Skin of body (tissue), 2 donors: ENCODE data around the gene UNC13C. TPM values are rescaled to one million over a fixed set of nuclear protein-coding genes. Genes with fewer than 3 reads are reported as not detected.
A peak's percentile ranks its signal among the peaks of the same experiment; 100 is the strongest.

ENCODE experiments used
- DNase-seq: peaks from one replicate; lab custom pipeline; 2025; lab: John Stamatoyannopoulos, UW
- total RNA-seq: library from RNA; depleted of rRNA; stranded (reverse); fragments of >200 nt; gene quantifications from one replicate; pipeline ENCODE4 v1.2.3, GENCODE V29; 2014

The UNC13C gene
- total RNA-seq, 1 donor from 2014 or later: 2.1 TPM

DNA sequence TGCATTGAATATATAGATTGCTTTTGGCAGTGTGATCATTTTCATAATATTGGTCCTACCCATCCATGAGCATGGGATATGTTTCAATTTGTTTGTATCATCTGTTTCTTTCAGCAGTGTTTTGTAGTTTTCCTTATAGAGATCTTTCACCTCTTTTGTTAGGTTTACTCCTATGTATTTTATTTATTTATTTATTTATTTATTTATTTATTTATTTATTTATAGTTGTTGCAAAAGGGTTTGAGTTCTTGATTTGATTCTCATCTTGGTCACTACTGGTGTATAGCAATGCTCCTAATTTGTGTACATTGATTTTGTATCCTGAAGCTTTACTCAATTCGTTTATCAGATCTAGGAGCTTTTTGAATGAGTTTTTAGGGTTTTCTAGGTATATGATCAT is 478.2 kb downstream of the UNC13C start:
- DNase-seq: no peak

DNA sequence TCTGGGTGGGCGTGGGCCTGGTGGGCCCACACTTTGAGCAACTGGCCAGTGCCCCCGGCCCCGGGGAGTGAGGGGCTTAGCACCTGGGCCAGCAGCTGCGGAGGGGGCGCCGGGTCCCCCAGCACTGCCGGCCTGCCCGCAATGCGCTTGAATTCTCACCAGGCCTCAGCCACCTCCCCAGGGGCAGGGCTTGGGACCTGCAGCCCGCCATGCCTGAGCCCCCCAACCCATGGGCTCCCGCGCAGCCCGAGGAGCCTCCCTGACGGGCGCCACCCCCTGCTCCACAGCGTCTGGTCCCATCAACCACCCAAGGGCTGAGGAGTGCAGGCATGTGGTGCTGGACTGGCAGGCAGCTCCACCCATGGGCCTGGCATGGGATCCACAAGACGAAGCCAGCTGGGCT is 484.3 kb downstream of the UNC13C start:
- no peak for DNase-seq

DNA sequence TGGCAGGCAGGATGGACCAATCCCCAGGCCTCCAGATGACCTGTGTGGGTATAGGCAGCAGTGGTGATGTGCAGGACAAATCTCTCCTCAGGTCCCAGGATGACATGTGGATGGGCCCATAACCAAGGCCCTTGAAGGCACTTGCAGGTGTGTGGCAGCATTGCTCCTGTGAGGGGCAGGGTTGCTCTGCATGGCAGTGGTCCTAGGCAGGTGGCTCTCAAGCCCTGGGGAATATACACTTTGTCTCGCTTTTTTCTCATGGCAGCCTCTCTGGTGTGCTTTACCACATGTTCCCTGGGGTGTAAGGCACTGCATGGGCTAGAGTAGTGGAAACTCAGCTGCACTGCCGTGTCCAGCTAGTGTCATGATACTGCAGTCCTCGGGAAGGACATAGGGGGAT is 503.6 kb downstream of the UNC13C start:
- DNase-seq: no peak

DNA sequence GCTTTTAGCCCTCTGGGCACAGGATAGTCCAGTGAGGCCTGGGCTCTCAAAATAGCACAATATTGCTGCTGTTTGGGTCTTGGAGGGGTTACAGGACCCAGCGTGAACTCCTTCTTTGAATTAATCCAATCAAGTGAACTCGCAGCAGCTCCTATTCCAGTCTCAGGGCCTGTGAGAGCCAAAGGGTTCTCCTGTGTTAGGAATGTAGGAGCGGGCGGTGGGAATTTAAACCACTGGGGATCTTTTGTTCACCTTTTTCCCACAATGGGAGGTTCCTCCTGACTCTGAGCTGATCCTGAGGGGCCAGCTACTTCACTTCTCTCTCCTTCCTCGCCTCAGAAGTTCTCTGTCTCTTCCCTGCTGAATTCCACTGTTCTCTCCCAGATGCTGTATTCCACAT is 504.0 kb downstream of the UNC13C start:
- DNase-seq: no peak

DNA sequence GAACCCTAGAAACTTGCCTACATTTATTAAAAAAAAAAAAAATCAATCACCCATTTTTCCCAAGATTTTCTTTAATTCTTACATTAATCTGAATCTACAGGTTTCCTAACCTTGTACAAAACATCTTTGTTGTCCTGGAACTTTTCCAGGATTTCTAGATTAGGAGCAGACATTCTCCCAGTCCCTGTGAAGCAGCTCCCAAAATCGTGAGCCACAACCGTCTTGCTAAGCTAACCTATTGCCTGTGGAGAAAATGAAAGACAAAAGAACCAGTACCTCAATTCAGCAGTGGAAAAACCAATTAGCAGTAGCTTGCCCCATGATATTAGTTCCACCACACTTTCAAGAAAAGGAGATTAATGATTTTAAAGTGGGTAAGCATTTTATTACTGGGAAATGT is 522.1 kb downstream of the UNC13C start:
- no peak for DNase-seq

DNA sequence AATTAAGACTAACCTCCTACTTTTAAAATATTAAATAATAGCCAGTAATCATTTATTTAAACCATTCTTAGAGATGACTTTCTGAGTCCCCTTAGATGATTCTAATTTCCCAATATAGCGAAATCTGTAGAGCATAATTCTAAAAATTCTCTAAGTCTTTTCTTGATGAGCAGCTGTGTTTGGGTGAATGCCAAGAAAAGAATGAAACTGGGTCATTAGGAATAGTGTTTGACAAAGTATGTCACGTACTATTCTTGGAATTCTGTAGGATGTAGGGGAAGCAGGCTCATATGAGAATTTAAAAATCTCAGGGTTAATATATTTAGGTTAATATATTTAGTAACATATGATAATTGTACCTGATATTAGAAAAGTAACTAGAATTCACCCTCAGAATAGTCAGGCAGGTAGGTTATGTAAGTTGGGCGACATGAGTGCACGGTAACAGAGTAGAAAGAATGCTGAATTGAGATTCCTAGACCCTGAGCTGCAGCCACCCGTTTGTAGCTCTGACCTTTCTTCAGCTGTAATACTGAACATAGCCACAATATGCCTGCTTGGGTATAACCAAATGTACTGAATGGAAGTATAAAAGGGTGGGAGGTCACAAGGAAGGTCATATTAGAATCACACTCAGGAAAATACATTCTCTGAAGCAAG is 524.3 kb downstream of the UNC13C start:
- DNase-seq: no peak

DNA sequence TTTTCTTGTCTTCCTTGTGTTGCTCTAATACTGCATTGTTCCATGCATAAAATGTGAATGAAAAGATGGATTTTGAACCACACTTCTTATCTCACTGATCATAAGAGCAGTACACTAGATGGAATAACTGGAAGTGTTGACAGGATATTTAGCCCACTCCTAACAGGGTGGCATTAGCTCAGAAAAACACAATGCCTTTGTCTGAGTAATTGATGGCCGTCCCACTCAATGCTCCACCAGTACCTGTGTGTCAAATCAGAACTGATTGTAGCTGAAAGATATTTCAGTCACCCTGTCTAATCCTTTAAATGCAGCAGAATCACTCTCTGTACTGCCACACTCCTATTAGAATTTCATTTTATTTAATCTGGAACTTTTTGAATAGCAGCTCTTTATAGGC is 526.5 kb downstream of the UNC13C start:
- no peak for DNase-seq

DNA sequence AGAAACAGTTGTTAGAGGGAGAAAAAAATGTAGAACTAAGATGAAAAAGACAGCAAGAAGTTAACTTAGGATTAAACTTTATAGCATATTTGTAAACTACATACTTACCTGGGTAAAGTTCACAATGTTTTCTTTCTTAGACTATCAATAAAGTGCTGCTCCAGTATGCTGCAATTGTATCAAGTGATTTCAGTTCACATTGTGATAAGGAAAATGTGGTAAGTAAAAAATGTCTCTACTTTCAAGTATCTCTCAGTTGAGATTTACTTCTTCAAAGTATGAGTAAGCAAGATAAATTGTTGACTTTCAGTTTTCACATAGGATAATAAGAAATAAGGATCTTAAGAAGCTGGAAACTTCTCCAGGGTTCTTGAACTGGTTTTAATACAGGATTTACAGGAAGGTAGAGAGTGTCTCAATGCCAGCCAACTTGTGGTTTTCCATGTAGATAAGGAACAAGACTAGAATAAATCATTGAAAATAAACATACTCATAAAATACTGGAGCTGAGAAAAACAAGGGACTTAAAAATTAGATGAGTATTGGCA is 528.8 kb downstream of the UNC13C start:
- no peak for DNase-seq

DNA sequence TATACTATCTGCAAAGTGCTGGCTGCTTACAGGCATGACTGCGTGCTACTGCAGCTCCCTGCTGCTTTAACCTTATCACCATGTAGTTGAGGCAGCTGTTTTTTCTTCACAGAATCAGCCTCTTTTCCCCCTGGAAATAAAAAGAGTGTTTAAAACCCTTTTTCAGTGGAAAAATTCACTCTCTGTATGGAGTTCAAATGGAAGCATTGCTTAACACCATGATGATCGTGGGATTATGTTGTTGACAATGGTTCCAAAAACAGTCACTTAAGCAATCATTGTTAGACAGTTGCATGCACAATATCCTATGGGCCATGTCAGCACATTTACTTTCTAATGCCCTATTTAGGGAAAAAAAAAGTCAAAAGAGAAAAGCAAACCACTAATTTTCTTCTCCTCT is 536.4 kb downstream of the UNC13C start:
- DNase-seq: no peak

DNA sequence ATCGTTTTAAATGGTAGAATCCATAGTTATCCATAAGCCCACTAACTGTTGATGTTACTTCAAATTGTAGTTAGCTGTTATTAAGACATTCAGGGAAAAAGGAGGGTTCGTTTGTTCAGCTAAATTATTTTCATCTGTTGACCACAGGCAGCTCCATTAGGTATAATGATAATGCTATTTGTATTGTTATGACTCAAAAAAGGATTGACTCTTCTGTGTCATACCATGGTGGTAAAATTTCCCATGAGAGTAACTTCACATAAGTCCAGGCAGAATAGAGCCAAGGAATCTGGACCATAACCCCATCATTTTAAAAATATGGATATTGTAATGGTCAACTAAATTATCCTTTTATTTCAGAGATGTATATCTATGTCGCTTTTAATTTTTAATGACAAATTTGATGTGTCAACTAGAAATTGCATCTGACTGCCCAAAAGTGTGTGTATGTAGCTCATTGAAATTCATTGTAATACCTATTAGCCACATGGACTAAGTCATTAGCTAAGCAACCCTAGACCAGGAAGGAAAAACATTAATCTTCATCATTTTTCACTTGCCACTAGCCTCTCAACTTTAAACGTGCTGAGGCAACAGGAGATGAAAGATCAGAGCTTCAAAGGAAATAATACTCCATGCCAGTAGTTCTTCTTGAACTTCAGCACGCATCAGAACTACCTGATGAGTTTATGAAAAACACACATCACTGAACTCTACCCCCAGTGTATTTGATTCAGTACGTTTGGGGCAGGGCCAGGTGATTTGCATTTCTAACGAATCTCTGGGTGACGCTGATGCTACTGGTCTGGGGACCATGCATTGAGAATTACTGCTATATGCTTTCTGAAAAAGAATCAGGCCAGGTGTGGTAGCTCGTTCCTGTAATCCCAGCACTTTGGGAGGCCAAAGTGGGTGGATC is 537.7 kb downstream of the UNC13C start:
- no peak for DNase-seq

DNA sequence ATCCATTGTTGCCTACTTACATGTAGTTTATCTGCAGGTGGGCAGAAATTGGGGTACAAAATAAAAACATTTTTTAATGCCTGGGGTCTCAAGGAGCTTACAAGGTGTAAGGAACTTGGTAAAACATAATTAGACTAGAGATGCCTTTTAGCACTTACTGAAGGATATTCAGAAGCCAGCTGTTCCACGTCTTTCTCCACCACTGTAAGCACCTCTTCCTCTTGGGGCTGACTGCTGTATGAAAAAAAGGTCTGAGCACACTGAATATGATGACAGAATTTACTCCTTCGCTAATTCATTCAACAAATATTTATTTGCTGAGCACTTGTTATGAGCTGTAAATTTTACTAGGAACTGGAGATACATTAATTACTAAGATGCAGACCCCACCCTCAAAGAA is 539.1 kb downstream of the UNC13C start:
- no peak for DNase-seq

DNA sequence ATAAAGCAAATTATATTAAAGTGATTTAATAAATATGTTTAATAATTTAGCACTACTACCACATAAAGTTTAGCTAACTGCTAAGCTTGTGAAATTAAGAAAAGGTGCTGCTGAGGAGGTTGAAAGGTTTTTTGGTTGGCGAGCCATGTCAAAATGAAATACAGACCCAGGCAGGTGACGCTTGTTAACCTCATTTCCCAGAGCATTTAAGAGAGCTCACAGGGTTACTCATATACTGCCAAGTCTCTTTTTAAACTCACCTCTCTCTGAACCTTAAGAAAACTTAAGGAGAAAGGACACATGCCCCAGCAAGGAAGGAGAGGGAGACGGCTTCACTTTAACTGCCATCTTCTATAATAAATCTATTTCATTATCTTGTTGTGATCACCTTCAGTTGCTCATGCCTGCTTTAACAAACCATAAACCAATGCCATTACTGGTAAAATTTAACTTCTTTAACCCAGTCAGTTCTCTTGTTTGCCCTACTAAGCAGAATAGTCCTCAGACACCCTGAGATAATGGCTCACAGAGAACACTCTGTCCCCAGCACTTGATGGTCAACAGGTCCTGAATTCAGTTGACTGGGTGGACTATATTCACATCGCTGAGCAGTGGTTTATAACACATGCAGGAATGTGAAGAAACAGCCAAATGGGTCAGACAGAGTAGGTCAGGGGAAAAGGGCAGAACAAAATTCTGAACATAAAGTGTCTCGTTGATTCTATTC is 540.1 kb downstream of the UNC13C start:
- no peak for DNase-seq

DNA sequence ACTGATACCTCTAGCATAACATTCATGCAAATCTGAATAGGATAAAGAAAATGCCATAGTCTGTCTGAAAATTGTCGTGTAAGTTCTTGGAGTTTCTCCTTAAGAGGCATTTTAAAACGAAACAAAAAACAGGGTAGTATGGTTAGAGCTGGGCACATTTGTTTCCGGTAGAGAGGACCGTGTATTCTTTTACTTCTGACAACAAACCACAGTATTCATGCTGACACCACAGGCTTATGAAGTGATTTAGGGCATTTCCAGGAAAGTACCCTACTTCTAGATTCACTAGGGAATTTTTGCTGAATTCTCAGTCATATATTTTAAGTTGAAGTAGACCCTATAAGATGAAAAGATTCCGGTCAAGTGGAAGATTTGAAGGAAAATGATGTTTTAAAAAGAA is 541.3 kb downstream of the UNC13C start:
- DNase-seq: no peak

DNA sequence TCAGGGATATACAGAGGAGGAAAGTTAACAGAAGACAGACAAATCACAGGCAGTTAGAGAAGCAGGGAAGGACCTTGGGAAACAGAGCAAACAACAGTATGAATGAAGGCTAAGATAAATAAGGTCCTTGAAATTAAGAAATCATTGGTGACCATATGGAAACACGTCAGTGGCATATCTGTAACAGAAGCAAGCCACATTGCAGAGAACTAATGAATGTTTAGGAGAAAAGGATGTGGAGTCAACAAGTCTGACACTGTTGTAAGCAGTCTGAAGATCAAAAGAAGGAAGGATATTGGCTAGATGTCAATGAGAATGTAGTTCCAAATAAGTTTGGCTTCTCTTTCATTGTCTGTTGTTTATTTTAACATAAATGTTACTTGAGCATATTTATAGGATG is 542.4 kb downstream of the UNC13C start:
- DNase-seq: peak; percentile 12

DNA sequence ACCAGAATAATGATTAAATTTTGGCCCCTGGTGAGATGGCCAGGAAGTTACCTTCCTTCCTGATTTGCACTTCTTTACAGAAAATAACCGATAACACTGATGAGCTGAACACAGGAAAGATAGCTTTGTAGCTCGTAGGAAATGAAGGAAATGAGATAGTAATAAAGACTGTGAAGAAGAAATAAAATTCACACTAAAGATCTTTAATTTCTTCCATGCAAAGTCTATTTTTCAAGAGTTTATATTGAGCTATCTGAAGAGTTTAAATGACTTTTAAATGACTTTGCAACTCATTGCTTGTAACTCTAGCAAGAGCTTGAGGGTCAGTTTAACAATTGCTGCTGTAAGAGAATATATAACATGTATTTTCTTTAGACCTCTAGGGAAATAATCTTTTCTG is 543.0 kb downstream of the UNC13C start:
- no peak for DNase-seq

DNA sequence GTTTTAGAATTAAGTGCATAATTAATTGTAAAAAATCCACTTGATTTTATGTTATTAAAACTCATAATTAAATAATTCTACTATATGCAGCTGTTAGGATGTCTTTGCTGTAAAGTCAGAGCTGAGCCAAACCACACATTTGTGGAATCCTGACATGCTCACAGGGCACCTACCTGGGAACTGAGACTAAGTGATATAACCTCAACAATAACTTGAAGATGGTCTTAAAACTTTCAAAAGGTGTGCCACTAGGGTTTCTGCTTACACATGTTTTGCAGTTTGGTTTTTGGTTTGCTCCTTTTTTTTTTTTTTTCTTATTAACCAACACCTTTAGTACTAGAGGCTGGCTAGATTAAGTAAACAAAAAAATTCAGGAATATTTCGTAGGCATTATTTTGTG is 549.8 kb downstream of the UNC13C start:
- DNase-seq: no peak

DNA sequence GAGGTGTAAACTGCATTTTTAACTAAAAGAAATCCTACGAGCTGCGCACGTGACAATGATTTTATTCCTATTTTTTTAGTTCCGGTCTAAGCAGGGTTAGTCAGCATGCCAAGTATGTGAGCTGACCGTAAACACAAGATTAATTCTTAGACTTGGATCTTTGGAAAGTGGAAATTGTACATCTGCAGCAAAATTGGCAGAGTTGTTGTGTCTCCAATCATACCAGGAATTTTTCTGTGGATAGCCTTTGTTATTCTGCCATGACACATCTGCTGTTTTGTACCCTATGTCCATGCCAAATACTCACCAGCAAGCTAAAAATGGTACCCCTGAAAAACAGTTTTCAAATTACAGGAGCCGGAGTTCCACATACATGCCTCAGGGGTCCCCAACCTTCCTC is 562.5 kb downstream of the UNC13C start:
- peak; percentile 55 for DNase-seq

DNA sequence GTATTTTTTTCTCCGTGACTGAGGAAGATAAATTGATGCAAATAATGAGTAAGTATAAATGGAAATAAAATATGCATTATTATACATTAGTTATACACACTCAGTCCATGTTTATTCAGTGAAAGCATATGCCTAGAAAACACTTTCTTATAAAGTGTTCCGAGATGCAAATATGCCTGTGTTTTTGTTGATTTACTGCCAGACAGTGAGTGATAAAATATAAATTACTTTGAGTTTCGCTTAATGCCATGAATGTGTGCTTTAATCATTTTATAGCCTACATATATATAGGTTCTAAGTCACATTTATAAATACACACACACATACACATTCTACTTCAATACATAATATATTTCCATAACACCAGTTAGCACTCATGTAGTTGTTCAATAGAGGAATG is 569.2 kb downstream of the UNC13C start:
- DNase-seq: no peak

DNA sequence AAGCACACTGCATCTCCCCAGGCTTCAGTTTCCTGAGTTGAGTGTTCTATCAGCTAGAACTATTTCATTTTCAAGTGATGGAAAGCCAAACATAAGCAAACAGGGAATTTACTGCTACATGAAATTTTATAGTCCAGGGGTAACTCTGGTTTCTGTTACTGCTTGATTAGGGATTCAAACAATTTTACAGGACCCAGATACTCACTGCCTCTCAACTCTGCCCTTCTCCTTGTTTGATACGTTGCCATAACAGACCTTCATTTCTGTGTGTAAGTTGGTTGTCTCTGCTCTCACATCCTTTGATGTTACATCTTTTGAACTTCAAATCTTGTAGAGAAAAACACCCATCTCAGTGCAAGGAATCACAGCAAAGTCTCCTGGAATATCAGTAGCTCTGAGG is 572.7 kb downstream of the UNC13C start:
- DNase-seq: no peak

DNA sequence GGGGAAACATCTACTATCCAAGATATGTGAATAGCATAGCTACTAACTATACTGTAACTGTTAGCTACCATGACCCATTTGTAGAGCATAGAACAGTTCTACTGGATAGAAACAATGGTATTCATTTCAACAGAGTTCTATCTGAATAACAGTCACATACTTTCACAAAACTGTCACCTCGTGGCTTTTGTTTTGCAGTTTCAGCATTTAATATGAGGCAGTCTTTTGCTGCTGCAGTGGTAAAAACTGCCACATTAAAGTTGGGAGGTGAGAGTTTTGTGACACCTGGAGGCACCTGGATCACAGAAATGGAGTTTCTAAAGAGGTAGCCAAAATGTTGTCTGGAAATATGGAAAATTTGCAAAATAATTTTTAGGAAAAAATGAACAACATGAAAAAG is 578.0 kb downstream of the UNC13C start:
- DNase-seq: no peak

DNA sequence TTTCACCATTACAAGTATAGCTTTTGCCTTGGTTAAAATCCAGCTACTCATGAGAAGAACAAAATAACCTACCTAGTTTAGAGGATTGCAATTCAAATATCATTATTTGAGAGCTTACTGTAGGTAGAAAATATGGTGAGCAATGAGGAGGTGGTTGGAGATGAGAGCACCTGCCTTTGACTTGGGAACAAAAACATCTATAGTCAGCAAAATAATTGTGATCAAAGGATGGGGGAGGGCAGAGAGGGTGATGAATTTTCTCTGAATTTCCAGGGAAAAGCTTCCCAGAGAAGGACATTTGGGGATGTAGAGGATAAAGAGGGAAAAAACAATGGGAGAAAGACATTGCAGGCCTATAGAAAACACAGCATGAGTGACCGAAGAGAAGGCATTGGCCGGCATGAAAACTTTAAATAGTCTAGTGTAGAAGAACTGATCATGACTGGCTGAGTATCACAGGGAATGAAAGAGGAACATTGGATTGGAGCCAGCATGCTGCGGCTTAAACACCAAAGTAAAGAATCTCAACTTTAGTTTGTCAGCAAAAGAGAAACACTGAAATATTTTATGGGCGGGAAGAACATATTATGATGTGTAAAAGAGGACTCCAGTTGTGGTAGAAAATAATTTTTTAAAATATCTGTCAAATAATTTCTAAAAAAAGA is 581.3 kb downstream of the UNC13C start:
- no peak for DNase-seq

DNA sequence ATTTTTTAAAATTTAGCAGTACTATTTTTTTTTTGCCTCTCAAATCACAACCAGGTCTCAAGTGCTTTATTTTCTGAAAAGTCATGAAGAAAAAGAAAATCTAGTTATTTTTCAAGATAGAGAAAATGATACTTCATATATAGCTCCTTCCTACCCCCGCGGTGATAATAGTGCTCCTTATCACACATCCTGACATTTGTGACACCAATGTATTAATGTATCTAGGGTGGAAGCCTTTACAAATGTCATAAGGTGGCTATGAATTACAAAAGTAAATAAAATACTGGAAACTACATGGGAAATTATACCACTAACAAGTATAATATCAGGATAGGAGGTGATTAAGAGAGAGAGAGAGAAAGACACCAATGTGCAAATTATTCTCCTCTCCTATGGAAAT is 582.2 kb downstream of the UNC13C start:
- no peak for DNase-seq
